ENCODE results near the gene SLC25A21. TPM values are rescaled to one million over a fixed set of nuclear protein-coding genes. Genes with fewer than 3 reads are reported as not detected.

SLC25A21 gene
- total RNA-seq, 4 donors from 2014 or later: 2.0 TPM; not detected in 3

DNA sequence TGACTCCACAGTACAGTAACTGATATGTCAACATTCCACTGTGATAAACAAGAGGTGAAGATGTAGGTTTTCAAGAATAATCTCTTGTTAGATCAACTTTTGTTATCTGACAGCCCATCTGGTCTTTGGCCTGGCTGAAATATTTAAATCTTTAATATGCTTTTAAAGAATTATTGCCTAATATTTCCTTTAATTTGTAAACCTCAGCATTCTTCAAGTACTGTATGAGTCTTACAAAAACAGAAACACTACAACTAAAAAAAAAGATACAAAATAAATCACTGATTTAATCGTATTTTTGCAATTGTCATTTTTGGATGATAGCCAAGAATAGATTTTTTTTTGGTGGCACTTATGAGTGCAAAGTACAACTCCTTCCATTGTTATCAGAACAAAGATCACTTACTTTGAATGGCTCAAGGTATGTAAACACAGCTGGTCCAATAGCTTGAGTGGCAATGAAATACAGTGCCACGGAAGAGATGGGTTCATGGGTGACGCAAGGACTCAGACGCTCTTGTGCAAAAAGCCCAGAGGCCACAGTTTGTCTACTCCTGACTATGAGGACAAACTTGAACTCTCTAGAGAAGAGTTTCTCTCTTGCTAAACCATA is 401.3 kb downstream of the SLC25A21 start:
- Histone ChIP-seq H3K4me1 (peaks cover 18% of the 10 kb centered on the region), H3K4me3 (no peak overlapping the region)
- DNase-seq (ENCODE audit: low spot score in 2 of 2): no peak

GRCh38 chr14:36768638-36769337 is 403.6 kb downstream of the SLC25A21 start:
- H3K4me1 ChIP-seq: peaks cover 18% of the 10 kb centered on the region
- no peaks in the 10 kb centered on the region for H3K36me3 ChIP-seq
- WGBS: 72% methylated on average over 4 of the region's 4 CpGs
- H3K27ac ChIP-seq: no peak overlapping the region
- no peaks in the 10 kb centered on the region for H3K27me3 ChIP-seq
- no peak overlapping the region for H3K4me3 ChIP-seq
- TF ChIP-seq POLR2AphosphoS5 (IDR thresholded peaks at IDR 0.05) (no peak), EP300 (IDR thresholded peaks at IDR 0.05) (no peak), POLR2A (IDR thresholded peaks at IDR 0.05) (no peak)
- TF ChIP-seq, protein P1, sequence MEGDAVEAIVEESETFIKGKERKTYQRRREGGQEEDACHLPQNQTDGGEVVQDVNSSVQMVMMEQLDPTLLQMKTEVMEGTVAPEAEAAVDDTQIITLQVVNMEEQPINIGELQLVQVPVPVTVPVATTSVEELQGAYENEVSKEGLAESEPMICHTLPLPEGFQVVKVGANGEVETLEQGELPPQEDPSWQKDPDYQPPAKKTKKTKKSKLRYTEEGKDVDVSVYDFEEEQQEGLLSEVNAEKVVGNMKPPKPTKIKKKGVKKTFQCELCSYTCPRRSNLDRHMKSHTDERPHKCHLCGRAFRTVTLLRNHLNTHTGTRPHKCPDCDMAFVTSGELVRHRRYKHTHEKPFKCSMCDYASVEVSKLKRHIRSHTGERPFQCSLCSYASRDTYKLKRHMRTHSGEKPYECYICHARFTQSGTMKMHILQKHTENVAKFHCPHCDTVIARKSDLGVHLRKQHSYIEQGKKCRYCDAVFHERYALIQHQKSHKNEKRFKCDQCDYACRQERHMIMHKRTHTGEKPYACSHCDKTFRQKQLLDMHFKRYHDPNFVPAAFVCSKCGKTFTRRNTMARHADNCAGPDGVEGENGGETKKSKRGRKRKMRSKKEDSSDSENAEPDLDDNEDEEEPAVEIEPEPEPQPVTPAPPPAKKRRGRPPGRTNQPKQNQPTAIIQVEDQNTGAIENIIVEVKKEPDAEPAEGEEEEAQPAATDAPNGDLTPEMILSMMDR (IDR thresholded peaks at IDR 0.05): no peak
- no peaks in the 10 kb centered on the region for H3K9me3 ChIP-seq
- no peak for DNase-seq (ENCODE audit: low spot score in 2 of 2)

More for the DNA sequence above, 401.3 kb downstream of the SLC25A21 start:
- Histone ChIP-seq H3K27ac (no peak overlapping the region), H3K36me3 (no peaks in the 10 kb centered on the region), H3K27me3 (no peaks in the 10 kb centered on the region), H3K9me3 (no peaks in the 10 kb centered on the region)
- 56% methylated on average over 4 of the region's 4 CpGs for WGBS
- no peak for TF ChIP-seq POLR2AphosphoS5 (IDR thresholded peaks at IDR 0.05)
- TF ChIP-seq, protein P1 (IDR thresholded peaks at IDR 0.05): no peak
- TF ChIP-seq EP300 (IDR thresholded peaks at IDR 0.05): no peak
- no peak for TF ChIP-seq POLR2A (IDR thresholded peaks at IDR 0.05)

DNA sequence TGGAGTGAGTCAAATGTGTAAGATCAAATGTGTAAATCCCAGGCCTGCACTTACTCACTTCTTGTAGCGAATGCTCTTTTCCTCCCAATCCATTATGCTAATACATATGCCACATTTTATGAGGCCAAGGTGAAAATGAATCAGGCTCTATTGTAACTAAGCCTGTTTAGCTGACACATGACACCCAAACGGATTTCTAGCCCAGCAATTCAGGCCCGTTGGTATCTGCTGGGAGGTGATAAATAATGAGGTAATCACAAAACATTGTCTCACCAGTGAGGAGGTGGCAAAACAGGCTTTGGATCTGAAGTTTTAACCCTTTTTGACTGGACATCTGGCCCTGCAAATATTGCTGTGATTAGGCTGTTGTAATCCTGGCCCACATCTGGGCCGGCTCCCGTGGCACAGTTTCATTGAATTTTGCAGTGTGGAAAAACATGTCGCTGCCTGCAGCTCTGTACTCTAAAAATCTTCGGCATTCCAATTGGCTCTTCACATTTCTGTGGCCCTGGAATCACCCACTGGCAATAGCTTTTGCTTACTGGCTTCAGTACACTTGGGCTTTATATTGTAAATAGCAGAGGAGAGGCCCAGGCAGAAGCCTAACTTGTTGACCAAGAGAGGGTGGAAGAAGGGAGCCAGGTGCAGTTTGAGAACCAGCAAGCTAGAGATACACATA is 404.7 kb downstream of the SLC25A21 start:
- Histone ChIP-seq H3K4me3 (no peak overlapping the region), H3K9me3 (no peaks in the 10 kb centered on the region), H3K4me1 (peaks cover 18% of the 10 kb centered on the region), H3K27me3 (no peaks in the 10 kb centered on the region), H3K27ac (no peak overlapping the region), H3K36me3 (no peaks in the 10 kb centered on the region)
- TF ChIP-seq, protein P1 (IDR thresholded peaks at IDR 0.05): no peak
- TF ChIP-seq EP300 (IDR thresholded peaks at IDR 0.05) (no peak), POLR2AphosphoS5 (IDR thresholded peaks at IDR 0.05) (no peak), POLR2A (IDR thresholded peaks at IDR 0.05) (no peak)
- 18% methylated on average over 7 of the region's 7 CpGs for WGBS
- DNase-seq (ENCODE audit: low spot score in 2 of 2): no peak

DNA sequence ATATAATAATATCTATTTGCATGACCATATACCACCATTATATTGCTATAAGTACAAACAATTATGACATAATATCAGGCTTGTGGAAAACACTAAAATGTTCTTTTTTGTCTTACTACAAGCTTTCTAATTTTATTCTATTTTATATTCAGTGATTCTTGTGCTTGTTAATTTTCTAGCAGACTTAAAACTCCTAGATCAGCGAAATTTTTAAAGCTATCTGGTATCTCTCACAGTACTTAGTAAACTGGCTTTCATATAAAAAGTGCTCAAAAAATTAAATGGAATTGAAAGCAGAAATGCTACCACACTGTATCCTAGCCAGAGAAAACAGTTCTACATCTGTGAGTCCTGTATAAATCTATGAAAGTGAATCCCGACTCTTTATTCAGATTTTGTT is 405.4 kb downstream of the SLC25A21 start:
- Histone ChIP-seq H3K4me3 (no peak overlapping the region), H3K27me3 (no peaks in the 10 kb centered on the region), H3K36me3 (no peaks in the 10 kb centered on the region), H3K9me3 (no peaks in the 10 kb centered on the region), H3K27ac (no peak overlapping the region), H3K4me1 (peaks cover 18% of the 10 kb centered on the region)
- DNase-seq (ENCODE audit: low spot score in 2 of 2): no peak
- TF ChIP-seq POLR2AphosphoS5 (IDR thresholded peaks at IDR 0.05) (no peak), POLR2A (IDR thresholded peaks at IDR 0.05) (no peak), EP300 (IDR thresholded peaks at IDR 0.05) (no peak)
- TF ChIP-seq, protein P1 (IDR thresholded peaks at IDR 0.05): no peak
- 74% methylated on average over 2 of the region's 2 CpGs for WGBS

Measured in suprapubic skin (tissue), 4 donors.